Uterus (tissue), 4 donors: ENCODE measurements around the gene GALNT7. TPM values are rescaled to one million over a fixed set of nuclear protein-coding genes. Genes with fewer than 3 reads are reported as not detected.

Experiments
- DNase-seq, 2 donors: peaks; one replicate each; pipeline ENCODE4 v3.0.0-alpha.2; 2019 to 2020
- H3K27ac ChIP-seq, 2 donors: fragments of 200-600 bp; sonication (generic); 1 replicate in 1 of 2; 2 replicates in 1 of 2; pipeline ENCODE4 v1.5.1; 2016 to 2018
- H3K27me3 ChIP-seq, 2 donors: fragments of 200-600 bp; sonication (generic); one replicate each; pipeline ENCODE4 v1.5.1; 2018 to 2019; ENCODE audit warnings: control low read depth in 1 of 2
- H3K36me3 ChIP-seq, 2 donors: fragments of 200-600 bp; sonication (generic); one replicate each; pipeline ENCODE4 v1.5.1; 2019; ENCODE audit warnings: control low read depth in 1 of 2
- H3K4me1 ChIP-seq, 2 donors: fragments of 200-600 bp; sonication (generic); one replicate each; pipeline ENCODE4 v1.5.1; 2018 to 2019; ENCODE audit warnings: control low read depth in 1 of 2
- H3K4me3 ChIP-seq, 2 donors: fragments of 200-600 bp; sonication (generic); 1 replicate in 1 of 2; 2 replicates in 1 of 2; pipeline ENCODE4 v1.5.1; 2018 to 2019; ENCODE audit warnings: mild to moderate bottlenecking in 1 of 2
- H3K9me3 ChIP-seq, 2 donors: fragments of 200-600 bp; sonication (generic); one replicate each; pipeline ENCODE4 v1.5.1; 2019; ENCODE audit warnings: control low read depth in 1 of 2
- POLR2A ChIP-seq, 2 donors: fragments of 450-650 bp; IDR thresholded peaks; one replicate each; pipeline ENCODE4 v1.6.1; 2016; ENCODE audit warnings: antibody characterized with exemption in 2 of 2, mild to moderate bottlenecking in 1 of 2, moderate library complexity in 1 of 2
- intact Hi-C: fragments of 100-400 bp; cut with DNase I; formaldehyde crosslinking; loops from one replicate; pipeline ENCODE4 v1.15.1; 2023; ENCODE audit warnings: low total_unique reads
- total RNA-seq, 4 donors: library from RNA; depleted of rRNA in 3 of 4; stranded (reverse); fragments of >200 nt in 3 of 4; gene quantifications; one replicate each; pipeline versions ENCODE4 v1.1.0 to v1.2.4, GENCODE V29; 2014 to 2023
- TF ChIP-seq, protein P1 (sequence below), 4 experiments: fragments of 200-600 bp in 2 of 4; fragments of 450-650 bp in 2 of 4; sonication (generic) in 2 of 4; IDR thresholded peaks; one replicate each; pipeline ENCODE4 v1.5.1; 2016 to 2019; ENCODE audit warnings: antibody characterized with exemption in 4 of 4, mild to moderate bottlenecking in 2 of 4, moderate library complexity in 1 of 4
- donor health status: DM: yes; HTN: yes; CAD: no.

Gene GALNT7
- total RNA-seq, 4 donors from 2014 or later = 7.7 to 48.2 (median 19.2) TPM

DNA sequence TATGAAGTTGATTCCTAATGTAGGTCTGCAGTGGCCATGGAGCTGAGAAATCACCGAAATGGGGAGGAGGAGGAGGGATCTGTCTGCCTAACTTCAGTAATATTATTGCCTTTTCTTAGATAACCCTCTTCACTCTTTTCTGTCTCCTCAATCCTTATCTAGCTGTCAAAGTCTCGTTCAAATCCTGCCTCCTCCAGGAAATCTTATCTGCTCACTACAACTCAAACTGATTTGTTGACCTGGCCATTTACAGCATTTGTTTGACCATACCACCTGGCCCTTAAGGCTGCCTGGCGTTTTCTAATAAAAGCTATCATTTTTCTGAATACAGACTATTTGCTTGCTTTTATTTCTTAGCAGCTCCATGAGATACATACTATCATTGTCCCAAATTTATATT is 33.8 kb downstream of the GALNT7 start:
- intact Hi-C loops = no loop called here
- Histone ChIP-seq H3K4me1 (peaks cover 0 to 3% of the 10 kb centered on the region in 2 donors), H3K4me3 (no peak overlapping the region), H3K27ac (no peak overlapping the region), H3K9me3 (no peaks in the 10 kb centered on the region), H3K36me3 (no peaks in the 10 kb centered on the region), H3K27me3 (no peaks in the 10 kb centered on the region)
- no peak for DNase-seq
- TF ChIP-seq, protein P1, sequence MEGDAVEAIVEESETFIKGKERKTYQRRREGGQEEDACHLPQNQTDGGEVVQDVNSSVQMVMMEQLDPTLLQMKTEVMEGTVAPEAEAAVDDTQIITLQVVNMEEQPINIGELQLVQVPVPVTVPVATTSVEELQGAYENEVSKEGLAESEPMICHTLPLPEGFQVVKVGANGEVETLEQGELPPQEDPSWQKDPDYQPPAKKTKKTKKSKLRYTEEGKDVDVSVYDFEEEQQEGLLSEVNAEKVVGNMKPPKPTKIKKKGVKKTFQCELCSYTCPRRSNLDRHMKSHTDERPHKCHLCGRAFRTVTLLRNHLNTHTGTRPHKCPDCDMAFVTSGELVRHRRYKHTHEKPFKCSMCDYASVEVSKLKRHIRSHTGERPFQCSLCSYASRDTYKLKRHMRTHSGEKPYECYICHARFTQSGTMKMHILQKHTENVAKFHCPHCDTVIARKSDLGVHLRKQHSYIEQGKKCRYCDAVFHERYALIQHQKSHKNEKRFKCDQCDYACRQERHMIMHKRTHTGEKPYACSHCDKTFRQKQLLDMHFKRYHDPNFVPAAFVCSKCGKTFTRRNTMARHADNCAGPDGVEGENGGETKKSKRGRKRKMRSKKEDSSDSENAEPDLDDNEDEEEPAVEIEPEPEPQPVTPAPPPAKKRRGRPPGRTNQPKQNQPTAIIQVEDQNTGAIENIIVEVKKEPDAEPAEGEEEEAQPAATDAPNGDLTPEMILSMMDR (IDR thresholded peaks at IDR 0.05) = no peak
- no peak for TF ChIP-seq POLR2A (IDR thresholded peaks at IDR 0.05)

DNA sequence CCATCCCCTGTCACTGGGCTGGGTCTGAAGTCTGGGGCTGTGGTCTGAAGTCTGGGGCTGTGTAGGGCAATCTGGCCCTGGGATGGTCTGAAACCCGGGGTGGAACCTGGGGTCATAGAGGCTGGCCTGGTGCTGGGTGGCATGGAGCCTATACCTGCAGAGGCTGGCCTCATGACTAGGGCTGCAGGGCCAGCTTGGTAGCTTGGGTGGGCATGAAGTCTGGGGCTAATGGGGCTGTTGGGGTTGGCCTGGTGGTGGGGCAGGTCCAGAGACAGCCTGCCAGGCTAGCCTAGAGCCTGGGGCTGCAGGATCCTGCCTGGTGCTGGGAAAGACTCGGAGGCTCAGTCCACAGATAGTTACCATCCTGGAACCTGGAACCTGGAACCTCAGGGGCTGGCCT is 37.0 kb downstream of the GALNT7 start:
- TF ChIP-seq POLR2A (IDR thresholded peaks at IDR 0.05) = no peak
- TF ChIP-seq, protein P1 (IDR thresholded peaks at IDR 0.05) = no peak
- H3K27me3 ChIP-seq = no peaks in the 10 kb centered on the region
- no peak overlapping the region for H3K27ac ChIP-seq
- DNase-seq = no peak
- no peak overlapping the region for H3K4me3 ChIP-seq
- H3K4me1 ChIP-seq = no peaks in the 10 kb centered on the region
- H3K36me3 ChIP-seq = no peaks in the 10 kb centered on the region
- intact Hi-C loops = no loop called here
- H3K9me3 ChIP-seq = no peaks in the 10 kb centered on the region

DNA sequence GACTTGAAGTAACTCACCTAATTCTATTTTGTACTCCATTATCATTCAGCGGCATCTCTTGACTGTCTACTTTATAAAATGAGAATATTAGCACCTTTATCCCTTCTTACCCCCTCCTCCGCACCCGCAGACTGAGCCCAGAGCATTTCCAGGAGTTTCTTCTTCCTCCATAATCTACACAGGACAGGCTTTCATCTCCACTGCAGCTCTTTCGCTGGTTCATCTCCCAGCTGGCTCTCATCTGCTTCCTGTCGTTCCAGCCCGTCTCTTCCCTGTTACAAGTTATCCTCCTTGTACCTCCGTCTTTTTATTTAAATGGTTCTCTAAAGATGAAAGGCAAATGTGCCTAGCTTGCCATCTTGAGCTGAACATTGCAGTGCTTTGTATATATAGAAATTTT is 39.8 kb downstream of the GALNT7 start:
- TF ChIP-seq, protein P1 (IDR thresholded peaks at IDR 0.05) = no peak
- TF ChIP-seq POLR2A (IDR thresholded peaks at IDR 0.05) = no peak
- H3K27ac ChIP-seq = no peak overlapping the region
- H3K27me3 ChIP-seq = no peaks in the 10 kb centered on the region
- no peaks in the 10 kb centered on the region for H3K9me3 ChIP-seq
- no peak for DNase-seq
- H3K4me1 ChIP-seq = peaks cover 0 to 5% of the 10 kb centered on the region in 2 donors
- H3K4me3 ChIP-seq = no peak overlapping the region
- intact Hi-C loops = no loop called here
- no peaks in the 10 kb centered on the region for H3K36me3 ChIP-seq

DNA sequence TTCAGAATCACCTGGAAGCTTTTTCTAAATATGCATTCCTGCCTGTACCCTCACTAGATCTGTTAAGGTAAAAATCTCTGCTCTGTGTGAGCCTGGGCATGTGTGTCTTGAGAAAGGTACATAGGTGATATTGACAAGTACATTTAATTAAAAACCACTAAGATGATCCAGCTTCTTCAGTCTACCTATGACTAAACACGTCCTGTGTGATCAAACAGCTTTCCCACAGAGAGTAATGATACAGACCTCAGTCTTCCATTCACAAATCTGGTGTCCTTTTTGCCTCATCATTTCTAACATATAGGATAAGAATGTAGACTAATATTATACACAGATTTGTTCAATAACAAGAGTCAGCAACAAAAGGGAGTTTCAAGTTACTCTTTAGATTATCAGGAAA is 42.6 kb downstream of the GALNT7 start:
- Histone ChIP-seq H3K4me1 (peaks cover 0 to 5% of the 10 kb centered on the region in 2 donors), H3K9me3 (no peaks in the 10 kb centered on the region), H3K27ac (no peak overlapping the region), H3K27me3 (no peaks in the 10 kb centered on the region), H3K36me3 (no peaks in the 10 kb centered on the region), H3K4me3 (no peak overlapping the region)
- DNase-seq = no peak
- intact Hi-C loops = no loop called here
- no peak for TF ChIP-seq POLR2A (IDR thresholded peaks at IDR 0.05)
- TF ChIP-seq, protein P1 (IDR thresholded peaks at IDR 0.05) = no peak

DNA sequence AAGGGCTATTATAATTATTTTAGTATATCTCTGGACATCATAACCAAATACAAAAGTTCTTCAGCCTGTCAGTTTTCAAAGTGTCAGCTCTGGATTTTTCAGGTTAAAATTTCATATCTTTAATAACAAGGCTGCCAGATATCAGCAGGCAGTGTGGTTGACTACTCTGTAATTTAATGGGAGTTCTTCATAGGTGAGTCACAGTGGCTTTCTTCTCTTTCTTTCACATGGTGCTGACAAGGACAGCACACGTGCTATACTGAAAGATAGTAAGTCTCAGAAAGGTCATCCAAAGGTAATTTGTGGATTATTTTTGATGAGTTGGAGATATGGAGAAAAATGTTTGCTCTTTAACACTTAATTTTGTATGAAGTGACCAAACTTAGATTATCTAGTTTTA is 43.2 kb downstream of the GALNT7 start:
- TF ChIP-seq, protein P1 (IDR thresholded peaks at IDR 0.05) = no peak
- no peak for TF ChIP-seq POLR2A (IDR thresholded peaks at IDR 0.05)
- H3K9me3 ChIP-seq = no peaks in the 10 kb centered on the region
- H3K4me3 ChIP-seq = no peak overlapping the region
- intact Hi-C loops = no loop called here
- no peak for DNase-seq
- no peaks in the 10 kb centered on the region for H3K36me3 ChIP-seq
- no peak overlapping the region for H3K27ac ChIP-seq
- peaks cover 0 to 5% of the 10 kb centered on the region in 2 donors for H3K4me1 ChIP-seq
- no peaks in the 10 kb centered on the region for H3K27me3 ChIP-seq
